Measurements from ENCODE around the gene CT47A1.
"Not testable (repeated sequence)": the region's sequence is repeated elsewhere in the genome, so short reads cannot be mapped to it uniquely, and the experiment has no call there.

The CT47A1 gene

GRCh38 chrX:120985660-120986059 lies at the start of gene CT47A1:
Gene CT47A1, minus strand, starts transcription at chrX:120985760. Its CDS starts 231 bp downstream, at chrX:120985529.
- not testable (repeated sequence) for DNase-seq; H3K4me3 ChIP-seq (ENCODE audit: low read depth in 1 of 2, low read length in 2 of 2); H3K9me3 ChIP-seq (ENCODE audit: insufficient read depth, low read length, severe bottlenecking); H3K4me1 ChIP-seq (ENCODE audit: insufficient read depth, low read length); ATAC-seq (ENCODE audit: insufficient read depth, low read depth); H3K27ac ChIP-seq (ENCODE audit: low read length); H3K4me2 ChIP-seq (ENCODE audit: insufficient read depth, low read length); H3K27me3 ChIP-seq (ENCODE audit: insufficient read depth, low read length, poor library complexity); H2AFZ ChIP-seq (ENCODE audit: low read depth, low read length); H3K36me3 ChIP-seq (ENCODE audit: insufficient read depth, low read length); H3K9ac ChIP-seq (ENCODE audit: low read depth, low read length); H3K79me2 ChIP-seq (ENCODE audit: insufficient read depth, low read length); H4K20me1 ChIP-seq (ENCODE audit: insufficient read depth, low read length)

- ATAC-seq (ENCODE audit: insufficient read depth, low read depth), result no peak
- TF ChIP-seq CTCF (IDR thresholded peaks at IDR 0.05; ENCODE audit: borderline replicate concordance, extremely low read depth, low read length, poor library complexity, severe bottlenecking) (no peak), EZH2 (IDR thresholded peaks at IDR 0.05; ENCODE audit: borderline replicate concordance, low read depth, low read length, severe bottlenecking) (no peak)
- Histone ChIP-seq H3K4me2 (ENCODE audit: insufficient read depth, low read length) (no peak overlapping the region), H3K4me1 (ENCODE audit: insufficient read depth, low read length) (no peaks in the 10 kb centered on the region), H3K9me3 (ENCODE audit: insufficient read depth, low read length, severe bottlenecking) (no peaks in the 10 kb centered on the region), H3K79me2 (ENCODE audit: insufficient read depth, low read length) (no peaks in the 10 kb centered on the region), H4K20me1 (ENCODE audit: insufficient read depth, low read length) (no peaks in the 10 kb centered on the region), H2AFZ (ENCODE audit: low read depth, low read length) (no peak overlapping the region), H3K4me3 (ENCODE audit: low read depth in 1 of 2, low read length in 2 of 2) (no peak overlapping the region), H3K27me3 (ENCODE audit: insufficient read depth, low read length, poor library complexity) (no peaks in the 10 kb centered on the region), H3K27ac (ENCODE audit: low read length) (no peak overlapping the region), H3K9ac (ENCODE audit: low read depth, low read length) (no peak overlapping the region), H3K36me3 (ENCODE audit: insufficient read depth, low read length) (no peaks in the 10 kb centered on the region)
- no peak for DNase-seq
Observed at GRCh38 chrX:121032531-121032930, 47.0 kb upstream of the CT47A1 start.

- no peaks in the 10 kb centered on the region for H3K36me3 ChIP-seq (ENCODE audit: insufficient read depth, low read length)
- H2AFZ ChIP-seq (ENCODE audit: low read depth, low read length), result no peak overlapping the region
- H3K27me3 ChIP-seq (ENCODE audit: insufficient read depth, low read length, poor library complexity), result no peaks in the 10 kb centered on the region
- DNase-seq (no peak), ATAC-seq (ENCODE audit: insufficient read depth, low read depth) (no peak)
- H3K4me1 ChIP-seq (ENCODE audit: insufficient read depth, low read length), result no peaks in the 10 kb centered on the region
- H3K4me2 ChIP-seq (ENCODE audit: insufficient read depth, low read length), result no peak overlapping the region
- no peaks in the 10 kb centered on the region for H3K79me2 ChIP-seq (ENCODE audit: insufficient read depth, low read length)
- H3K9me3 ChIP-seq (ENCODE audit: insufficient read depth, low read length, severe bottlenecking), result no peaks in the 10 kb centered on the region
- no peak overlapping the region for H3K4me3 ChIP-seq (ENCODE audit: low read depth in 1 of 2, low read length in 2 of 2)
- no peak for TF ChIP-seq EZH2 (IDR thresholded peaks at IDR 0.05; ENCODE audit: borderline replicate concordance, low read depth, low read length, severe bottlenecking)
- TF ChIP-seq CTCF (IDR thresholded peaks at IDR 0.05; ENCODE audit: borderline replicate concordance, extremely low read depth, low read length, poor library complexity, severe bottlenecking), result no peak
- H4K20me1 ChIP-seq (ENCODE audit: insufficient read depth, low read length), result no peaks in the 10 kb centered on the region
- H3K9ac ChIP-seq (ENCODE audit: low read depth, low read length), result no peak overlapping the region
- H3K27ac ChIP-seq (ENCODE audit: low read length), result no peak overlapping the region
Observed at GRCh38 chrX:121030083-121030482, 44.5 kb upstream of the CT47A1 start.

GRCh38 chrX:121028419-121028818 lies 42.9 kb upstream of the CT47A1 start:
- no peaks in the 10 kb centered on the region for H3K79me2 ChIP-seq (ENCODE audit: insufficient read depth, low read length)
- H3K4me3 ChIP-seq (ENCODE audit: low read depth in 1 of 2, low read length in 2 of 2), result no peak overlapping the region
- H3K4me2 ChIP-seq (ENCODE audit: insufficient read depth, low read length), result no peak overlapping the region
- H3K9ac ChIP-seq (ENCODE audit: low read depth, low read length), result no peak overlapping the region
- H3K4me1 ChIP-seq (ENCODE audit: insufficient read depth, low read length), result no peaks in the 10 kb centered on the region
- H4K20me1 ChIP-seq (ENCODE audit: insufficient read depth, low read length), result no peaks in the 10 kb centered on the region
- no peak overlapping the region for H3K27ac ChIP-seq (ENCODE audit: low read length)
- no peak for DNase-seq
- TF ChIP-seq CTCF (IDR thresholded peaks at IDR 0.05; ENCODE audit: borderline replicate concordance, extremely low read depth, low read length, poor library complexity, severe bottlenecking) (no peak), EZH2 (IDR thresholded peaks at IDR 0.05; ENCODE audit: borderline replicate concordance, low read depth, low read length, severe bottlenecking) (no peak)
- H3K27me3 ChIP-seq (ENCODE audit: insufficient read depth, low read length, poor library complexity), result no peaks in the 10 kb centered on the region
- no peaks in the 10 kb centered on the region for H3K36me3 ChIP-seq (ENCODE audit: insufficient read depth, low read length)
- no peak for ATAC-seq (ENCODE audit: insufficient read depth, low read depth)
- H3K9me3 ChIP-seq (ENCODE audit: insufficient read depth, low read length, severe bottlenecking), result no peaks in the 10 kb centered on the region
- no peak overlapping the region for H2AFZ ChIP-seq (ENCODE audit: low read depth, low read length)
